G401 (cell line): Measurements from ENCODE around the gene STX7. TPM values are rescaled to one million over a fixed set of nuclear protein-coding genes. Genes with fewer than 3 reads are reported as not detected.

Source experiments
- DNase-seq: peaks from one replicate; pipeline ENCODE4 v3.0.0-alpha.2; 2015; ENCODE audit warnings: low spot score
- in situ Hi-C: cut with HindIII; loops from 2 replicates; pipeline ENCODE4 v1.10.0; 2016; ENCODE audit warnings: low sequenced_read_pairs, mixed read lengths
- total RNA-seq: library from RNA; depleted of rRNA; stranded (reverse); fragments of >200 nt; shearing (Covaris generic); gene quantifications from 2 replicates; pipeline ENCODE4 v1.2.3, GENCODE V29; 2014

The STX7 gene
- total RNA-seq, 1 experiment from 2014 or later: 3.5 TPM

DNA sequence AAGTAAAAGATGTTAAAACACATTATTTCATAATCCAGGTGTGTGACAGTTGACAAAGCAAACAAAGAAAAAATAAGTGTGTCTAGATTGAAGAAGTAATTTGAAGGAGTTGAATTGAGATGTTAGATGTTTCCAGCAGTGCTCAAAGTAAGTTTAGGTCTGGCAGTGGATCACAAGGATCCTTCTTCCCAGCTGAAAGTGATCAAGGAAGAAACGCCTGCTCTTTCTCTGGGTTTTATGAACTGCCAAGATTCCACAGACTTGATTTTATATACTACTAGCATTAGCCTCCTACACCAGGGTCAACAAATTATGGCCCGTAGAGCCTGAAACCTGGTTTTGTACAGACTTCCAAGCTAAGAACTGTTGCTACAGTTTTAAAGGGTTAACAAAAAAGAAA, 30.3 kb downstream of the STX7 start:
- no peak for DNase-seq
- in situ Hi-C loops: no loop called here

DNA sequence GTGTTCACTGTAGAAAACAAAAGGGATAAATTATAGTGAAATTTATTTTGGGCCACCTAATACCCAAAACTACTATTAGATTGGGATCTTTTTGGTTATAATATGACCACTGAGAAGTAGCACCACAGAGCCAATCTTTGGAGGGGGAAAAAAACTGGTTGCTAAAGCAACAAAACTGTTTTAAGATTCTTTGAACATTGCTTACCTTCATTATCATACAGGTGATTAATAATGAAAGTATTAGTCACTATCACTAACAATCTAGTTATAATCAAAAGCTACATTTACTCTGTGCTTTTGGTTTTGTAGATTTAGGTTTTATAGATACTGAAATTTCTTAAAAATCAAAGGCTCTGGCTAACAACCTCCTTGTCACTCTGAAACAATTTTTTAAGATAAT, 31.7 kb downstream of the STX7 start:
- no peak for DNase-seq
- in situ Hi-C loops: no loop called here

DNA sequence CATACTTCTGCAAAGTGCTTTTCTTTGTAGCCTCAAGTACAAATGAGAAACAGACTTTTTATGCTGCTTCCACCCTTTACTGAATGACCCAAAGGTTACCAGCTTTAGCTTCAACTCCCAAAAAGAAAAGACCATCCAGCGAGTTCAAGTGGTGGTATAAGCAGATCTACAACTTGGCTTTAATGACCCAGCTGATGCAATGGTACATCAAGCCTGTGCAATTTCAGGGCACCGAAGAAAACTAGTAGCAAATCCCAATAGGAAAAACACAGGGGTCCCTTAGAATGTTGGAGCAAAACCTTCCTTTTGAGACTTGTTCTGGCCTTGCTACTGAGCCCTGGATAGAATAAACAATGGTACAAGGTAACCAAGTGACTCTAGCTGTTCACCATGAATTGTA, 33.8 kb downstream of the STX7 start:
- in situ Hi-C loops: no loop called here
- no peak for DNase-seq

DNA sequence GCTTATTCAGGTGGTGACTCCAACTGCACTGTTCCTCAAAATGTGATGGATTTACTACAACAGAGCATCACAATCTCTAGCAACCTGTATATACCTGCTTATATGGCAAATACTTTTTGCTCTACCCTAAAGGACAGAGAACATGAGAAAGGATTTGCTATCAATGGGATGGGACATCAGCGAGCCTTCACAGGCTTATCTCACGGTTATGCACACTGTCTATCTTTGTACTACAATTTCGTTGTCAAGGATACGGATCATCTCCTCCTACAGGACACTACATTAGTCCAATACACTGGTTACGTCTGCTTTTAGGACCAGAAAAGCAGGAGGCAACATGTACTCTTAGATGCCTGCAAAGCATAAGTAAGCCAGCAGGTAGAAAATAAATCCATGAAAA, 34.2 kb downstream of the STX7 start:
- in situ Hi-C loops: no loop called here
- no peak for DNase-seq

DNA sequence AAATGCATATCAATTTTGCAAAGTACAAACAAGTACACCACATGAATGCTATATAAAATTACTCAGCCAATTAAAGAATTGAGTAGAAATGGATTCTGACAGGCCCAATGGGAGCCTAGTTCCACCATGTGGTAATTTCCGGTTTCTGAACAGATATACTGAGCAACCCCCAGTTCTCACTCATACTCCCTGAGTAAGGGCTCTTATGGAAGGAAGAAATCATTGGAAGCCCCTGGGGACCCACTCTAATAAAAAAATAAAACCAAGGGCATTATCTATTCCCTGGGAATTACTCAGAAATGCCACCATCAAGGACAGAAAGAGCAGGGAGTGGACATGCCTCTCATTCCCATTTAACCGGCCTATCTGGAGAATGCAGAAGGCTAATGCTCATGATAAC, 34.6 kb downstream of the STX7 start:
- in situ Hi-C loops: no loop called here

DNA sequence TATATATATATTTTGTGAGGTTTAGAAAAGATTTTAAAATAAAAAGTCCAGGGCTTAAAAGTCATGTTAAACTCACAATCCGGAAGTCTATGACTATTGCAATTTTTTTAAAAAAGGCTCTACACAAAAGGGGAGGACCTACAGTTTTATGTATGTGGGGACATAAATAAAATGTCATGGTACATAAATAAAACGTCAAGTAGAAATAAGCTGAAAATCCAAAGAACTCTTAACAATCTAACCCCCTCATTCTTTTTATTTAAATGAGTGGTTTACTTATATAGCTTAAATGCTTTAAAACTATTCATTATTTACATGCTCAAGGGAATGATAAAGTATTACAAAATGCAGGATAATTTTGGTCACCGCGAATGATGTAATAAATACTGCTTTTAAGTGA, 36.2 kb downstream of the STX7 start:
- in situ Hi-C loops: no loop called here
- no peak for DNase-seq

More for the DNA sequence above, 34.6 kb downstream of the STX7 start:
- DNase-seq: no peak

DNA sequence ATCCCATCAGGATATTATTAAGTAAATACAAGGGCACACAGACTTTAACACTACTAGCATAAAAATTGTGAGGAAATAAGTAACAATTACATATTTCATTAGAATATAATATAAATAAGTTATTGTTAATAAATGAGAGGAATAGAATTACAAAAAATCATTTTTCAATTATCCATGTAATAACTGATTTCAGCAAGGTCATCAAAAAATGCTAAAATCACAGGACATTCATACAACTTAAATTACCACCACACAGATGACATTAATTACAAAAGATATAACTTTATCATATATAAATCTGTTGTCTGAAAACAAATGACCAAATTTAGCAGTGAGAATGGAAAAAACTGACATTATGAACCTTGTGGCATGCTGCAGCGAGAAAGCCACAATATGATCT, 37.0 kb downstream of the STX7 start:
- no peak for DNase-seq
- in situ Hi-C loops: no loop called here

DNA sequence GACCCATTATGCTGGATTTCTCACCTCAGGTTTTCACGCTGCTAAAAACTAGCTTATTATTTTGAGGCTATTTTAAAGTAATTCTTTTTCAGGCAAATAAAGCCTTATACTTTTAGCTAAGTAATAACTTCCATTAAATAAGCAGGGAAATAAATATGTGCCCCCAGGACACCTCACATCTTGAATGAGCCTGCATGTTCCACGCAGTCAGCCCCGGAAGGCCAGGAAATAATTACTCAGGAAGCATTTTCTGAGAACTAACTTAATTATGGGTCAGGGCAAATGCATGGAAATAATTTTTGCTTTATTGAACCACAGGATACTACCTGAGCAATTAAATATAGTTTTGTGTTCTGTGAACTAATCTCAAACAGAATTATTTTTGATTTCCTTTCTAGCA, 41.1 kb downstream of the STX7 start:
- in situ Hi-C loops: no loop called here
- no peak for DNase-seq

DNA sequence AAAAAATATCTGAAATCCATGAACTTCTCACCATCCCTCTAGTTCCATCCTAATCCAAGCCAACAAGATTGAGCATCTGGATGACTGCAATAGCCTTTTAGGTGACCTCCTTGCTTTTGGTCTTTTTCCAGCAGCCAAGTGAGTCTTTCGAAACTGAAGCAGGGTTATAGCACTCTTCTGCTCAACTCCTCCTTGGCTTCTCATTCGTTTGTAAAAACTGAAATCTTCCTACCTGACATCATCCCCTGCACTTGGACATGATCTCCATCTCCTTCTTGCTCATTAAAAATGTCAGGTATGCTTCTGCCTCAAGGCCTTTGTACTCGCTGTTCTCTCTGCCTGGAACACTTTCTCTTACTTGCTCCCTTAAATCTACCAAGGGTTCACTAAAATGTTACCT, 46.0 kb downstream of the STX7 start:
- in situ Hi-C loops: no loop called here
- DNase-seq: no peak

DNA sequence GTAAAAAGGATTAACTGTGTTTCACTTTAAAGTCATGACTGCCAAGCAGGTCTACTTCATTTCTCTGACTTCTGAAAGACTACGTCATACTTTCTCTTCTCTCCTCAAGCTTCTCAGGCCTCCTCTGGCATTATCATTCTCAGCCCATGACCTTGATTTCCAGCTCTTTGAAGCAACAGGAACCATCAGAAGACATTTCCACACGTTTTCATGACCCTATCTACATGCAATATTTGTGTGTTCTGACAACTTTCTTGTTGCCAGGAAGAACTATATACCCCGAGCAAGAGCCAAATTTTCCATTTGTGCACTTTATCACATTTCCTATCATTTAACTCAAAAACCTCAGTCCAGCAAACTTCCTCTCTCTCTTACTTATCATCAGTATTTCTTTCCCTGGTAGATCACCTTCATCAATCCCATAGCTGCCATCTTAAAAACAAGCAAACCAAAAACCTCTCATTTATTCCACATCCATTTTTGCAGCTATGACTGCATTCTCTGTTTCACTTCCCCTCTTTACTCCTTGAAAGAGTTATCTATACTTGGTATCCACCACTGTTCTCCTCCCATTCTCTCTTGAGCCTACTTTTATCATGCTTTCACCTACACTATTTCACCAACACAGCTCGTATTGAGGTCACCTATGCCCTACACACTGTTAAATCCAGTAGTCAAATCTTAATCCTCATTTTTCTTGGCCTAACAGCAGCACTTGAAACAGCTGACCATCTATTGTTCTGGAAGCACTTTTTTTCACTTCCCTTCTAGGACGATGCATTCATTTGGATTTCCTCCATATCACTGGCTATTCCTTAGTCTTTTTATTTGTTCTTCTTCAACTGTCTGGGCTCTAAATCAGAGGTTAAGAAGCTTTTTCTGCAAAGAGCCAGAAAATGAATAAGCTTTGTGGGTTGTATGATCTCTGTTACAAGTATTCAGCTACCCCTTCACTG, 47.1 kb downstream of the STX7 start:
- no peak for DNase-seq
- in situ Hi-C loops: no loop called here

DNA sequence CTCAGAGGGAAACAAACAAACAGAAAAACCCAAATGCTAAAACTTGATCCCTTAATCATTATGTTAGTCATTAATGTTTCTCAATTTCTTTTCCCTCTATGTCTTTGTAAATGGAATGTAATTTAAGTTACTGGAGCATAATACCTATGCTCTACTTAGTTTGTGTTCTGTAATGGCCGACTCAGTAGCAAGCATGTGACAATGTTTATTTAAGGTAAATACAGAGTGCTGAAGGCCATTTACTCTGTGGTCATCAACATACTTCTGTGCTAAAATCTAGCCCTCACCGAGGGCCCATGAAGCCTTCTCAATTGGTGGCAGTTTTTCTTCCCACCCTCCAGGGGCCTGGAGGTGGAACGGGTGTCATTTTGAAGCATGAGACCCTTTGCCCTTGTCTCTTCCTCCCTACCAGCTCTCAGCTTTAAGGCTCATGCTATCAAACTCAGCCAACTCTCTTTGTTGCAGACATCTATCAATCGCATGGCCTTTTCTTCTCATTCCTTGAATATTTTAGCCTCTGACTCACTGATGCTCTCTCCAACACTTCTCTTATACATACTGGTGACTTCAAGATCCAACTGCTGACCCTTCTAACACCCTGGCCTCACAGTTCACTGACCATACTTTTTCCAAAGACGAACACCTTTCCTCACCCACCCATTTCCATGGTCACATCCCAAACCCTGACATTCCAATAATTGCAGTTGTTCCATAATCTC, 48.2 kb downstream of the STX7 start:
- no peak for DNase-seq
- in situ Hi-C loops: no loop called here

DNA sequence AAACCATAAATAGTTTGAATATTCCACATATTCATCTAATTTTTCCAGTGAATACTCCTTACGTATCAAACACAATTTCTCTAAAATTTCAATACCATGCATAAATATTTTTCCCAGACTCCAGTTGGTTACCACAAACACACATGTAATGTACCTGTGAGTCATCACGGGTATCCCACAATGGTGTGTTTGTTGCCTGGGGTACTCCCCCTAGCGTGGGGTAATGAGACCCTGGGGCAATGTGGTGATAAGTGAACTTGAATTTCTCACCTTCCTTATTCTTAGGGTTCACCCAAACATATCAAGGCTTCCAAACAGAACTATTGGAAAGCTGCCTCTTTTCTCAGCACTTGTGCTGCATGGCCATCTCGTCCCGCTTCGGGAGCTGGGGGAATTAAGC, 51.0 kb downstream of the STX7 start:
- no peak for DNase-seq
- in situ Hi-C loops: no loop called here

DNA sequence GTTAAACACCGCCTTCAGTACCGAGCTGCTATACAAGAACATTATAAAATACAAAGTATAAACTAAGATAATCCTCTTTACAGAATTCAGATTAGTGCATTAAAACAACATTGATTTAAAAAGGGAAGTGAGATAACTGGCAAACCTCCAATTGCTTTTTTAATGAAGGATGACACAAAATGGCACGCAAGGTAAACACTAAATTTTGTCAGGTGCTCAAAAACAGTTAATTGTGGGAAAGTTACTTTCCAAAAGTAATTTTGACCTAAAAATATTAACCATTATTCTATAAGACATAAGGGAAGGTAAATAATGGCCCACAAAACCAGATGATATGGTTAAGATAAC, 53.3 kb downstream of the STX7 start:
- no peak for DNase-seq
- in situ Hi-C loops: no loop called here

DNA sequence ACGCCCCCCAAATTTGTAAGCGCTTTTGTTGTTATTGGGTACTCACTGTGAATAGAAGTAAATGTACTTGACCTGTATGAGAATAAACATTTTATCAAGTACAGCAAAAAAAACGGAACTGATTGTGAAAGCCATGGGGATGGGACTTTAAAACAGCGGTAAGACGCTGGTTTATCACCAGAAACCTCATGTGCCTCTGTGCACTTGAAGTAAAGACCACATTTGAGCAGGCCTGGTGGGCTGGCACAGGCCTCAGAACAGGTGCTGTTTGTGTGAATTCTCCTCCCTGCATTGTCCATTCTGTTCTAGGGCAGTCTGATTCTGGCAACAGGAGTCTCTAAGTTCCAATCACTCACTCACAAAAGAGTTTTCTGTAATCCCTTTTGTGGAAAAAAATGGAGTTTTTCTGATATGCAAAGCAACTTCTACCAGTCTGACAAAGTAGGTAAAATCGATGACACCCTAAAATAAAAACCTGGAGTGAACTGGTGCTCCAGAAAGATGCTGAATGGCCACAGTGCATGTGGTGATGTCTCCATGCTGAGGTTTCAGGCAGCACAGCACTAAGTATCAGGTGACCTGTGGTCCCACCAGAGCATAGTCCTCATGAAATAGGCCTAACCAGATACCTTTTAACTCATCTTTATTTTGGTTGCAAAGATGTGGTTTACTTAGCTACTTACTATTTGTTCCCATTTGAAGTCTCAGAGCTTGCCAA, 53.9 kb downstream of the STX7 start:
- in situ Hi-C loops: no loop called here
- DNase-seq: no peak

DNA sequence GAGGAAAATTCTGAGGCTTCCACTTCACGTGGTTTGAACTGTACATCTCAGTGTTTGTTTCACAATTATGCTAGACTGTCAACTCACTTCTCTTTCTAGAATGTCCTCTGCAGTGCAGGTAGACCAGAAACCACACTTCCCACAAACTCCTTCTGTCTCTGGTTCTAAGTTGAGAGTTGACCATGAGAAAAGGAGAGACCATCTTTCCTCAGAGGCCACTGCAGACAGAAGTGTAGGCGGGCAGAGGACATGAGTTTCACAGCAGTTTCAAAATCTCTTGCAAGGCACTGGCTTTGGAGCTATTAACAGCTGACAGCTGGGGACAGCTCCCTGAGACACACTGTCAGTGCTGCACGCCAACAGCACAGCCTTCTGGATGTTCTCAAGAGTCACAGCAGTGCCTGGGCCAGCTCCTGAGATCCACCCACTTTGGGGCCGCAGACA, 56.2 kb downstream of the STX7 start:
- in situ Hi-C loops: no loop called here
- no peak for DNase-seq

DNA sequence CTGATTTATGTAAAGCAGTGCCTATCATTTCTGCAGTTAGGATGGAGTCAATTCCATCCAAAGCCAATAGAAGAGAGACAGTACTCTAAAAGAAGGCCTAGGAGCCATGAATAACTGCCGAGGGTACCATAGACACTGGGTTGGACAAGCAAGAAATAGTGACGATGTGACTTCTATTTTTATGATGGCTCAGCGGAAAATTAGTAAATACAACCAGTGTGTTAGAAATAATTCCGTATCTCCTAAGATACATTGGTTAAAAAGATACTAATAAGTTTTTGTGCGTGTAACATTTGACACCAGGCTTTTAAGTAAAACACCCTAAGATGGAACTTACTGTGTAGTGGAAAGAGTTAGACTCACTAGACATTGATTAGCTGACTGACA, 66.1 kb downstream of the STX7 start:
- in situ Hi-C loops: no loop called here
- DNase-seq: no peak

DNA sequence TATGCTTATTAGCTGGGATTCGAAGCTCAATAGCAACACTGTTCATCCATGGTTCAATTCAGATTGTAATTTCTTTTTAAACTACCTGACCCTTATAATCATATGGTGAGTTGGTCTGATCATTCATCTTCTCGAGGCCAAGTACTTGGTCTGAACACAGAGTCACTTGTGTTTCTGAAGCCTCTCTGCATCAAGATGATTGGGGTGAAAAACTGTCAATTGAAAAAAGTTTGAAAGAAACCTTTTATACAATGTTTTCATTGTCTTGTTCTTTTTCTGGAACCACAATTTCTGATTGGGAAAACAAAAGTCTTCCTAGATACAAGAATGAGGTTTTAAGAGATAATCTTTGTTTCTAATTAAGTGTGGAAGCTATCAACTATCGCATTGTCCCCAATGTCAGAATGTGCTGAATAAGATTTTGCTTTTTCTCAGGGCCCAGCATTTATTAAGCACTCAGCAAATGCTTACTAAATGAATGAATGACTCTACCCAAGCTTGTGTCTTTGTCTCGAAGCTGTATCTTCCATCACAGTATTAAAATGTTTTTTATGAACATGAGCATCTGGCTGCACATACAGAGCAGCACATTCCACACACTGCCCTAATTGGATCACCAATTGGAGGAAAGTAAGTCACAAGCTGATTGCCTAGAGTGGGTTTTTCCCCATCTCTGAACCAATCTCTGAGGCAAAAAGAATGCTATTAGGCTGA, 66.6 kb downstream of the STX7 start:
- in situ Hi-C loops: no loop called here
- DNase-seq: no peak

DNA sequence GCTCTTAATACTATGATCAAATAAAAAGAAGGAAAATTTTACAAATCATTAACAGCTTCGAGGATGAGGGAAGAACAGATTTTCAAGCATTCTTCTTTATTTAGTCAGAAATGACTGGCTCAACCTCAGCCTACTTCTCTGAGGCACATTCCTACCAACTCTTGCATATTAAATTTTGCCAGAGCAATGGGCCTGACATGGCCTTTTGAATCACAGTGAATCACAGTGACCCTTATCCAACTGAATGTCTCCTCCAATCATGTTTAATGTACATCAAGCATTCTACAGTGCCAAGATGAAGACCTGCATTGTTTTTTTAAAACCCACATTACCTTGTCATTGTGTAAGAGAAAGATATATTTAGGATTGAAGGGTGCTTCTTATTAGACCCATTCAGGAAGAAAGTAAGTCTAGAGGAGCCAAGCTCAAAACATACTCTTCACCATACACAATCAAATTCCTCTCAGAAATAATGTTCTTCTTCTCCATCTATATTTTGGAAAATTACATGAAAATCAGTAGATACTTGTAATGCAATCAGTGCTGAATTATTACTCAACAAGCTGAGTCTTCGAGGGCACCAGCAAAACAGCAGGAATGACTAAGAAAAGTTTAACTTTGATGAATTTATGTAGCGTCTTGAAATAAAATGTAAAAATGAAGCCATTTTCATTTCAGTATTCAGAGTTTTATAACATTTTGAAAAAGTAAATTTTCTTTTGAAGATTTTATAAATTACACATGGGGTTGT, 67.5 kb downstream of the STX7 start:
- in situ Hi-C loops: no loop called here
- no peak for DNase-seq

DNA sequence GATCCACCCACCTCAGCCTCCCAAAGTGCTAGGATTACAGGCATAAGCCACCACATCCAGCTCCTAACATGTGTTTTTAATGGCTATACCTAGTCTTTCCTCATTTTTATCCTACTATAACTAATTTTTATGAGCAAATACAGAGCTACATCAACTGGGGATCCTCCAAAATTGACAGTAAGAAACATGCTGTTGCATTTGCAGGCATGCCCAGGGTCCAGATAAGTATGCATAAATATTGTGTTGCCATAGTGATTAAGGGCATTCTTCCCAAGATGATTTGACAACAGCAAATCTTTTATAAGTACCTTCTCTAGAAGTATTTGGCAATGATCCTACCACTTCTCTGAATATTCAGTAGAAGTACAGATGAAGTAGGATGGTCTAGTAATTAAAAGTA, 69.7 kb downstream of the STX7 start:
- no peak for DNase-seq
- in situ Hi-C loops: no loop called here
